NCI-H748 treated with DMSO at 0.1 percent for 48 hours (cell line): Measurements from ENCODE around the gene FGFR4.
"Not testable (repeated sequence)": the region's sequence is repeated elsewhere in the genome, so short reads cannot be mapped to it uniquely, and the experiment has no call there.

Experiments
- DNase-seq: peaks from one replicate; lab custom pipeline; 2025; lab: John Stamatoyannopoulos, UW

Gene FGFR4

DNA sequence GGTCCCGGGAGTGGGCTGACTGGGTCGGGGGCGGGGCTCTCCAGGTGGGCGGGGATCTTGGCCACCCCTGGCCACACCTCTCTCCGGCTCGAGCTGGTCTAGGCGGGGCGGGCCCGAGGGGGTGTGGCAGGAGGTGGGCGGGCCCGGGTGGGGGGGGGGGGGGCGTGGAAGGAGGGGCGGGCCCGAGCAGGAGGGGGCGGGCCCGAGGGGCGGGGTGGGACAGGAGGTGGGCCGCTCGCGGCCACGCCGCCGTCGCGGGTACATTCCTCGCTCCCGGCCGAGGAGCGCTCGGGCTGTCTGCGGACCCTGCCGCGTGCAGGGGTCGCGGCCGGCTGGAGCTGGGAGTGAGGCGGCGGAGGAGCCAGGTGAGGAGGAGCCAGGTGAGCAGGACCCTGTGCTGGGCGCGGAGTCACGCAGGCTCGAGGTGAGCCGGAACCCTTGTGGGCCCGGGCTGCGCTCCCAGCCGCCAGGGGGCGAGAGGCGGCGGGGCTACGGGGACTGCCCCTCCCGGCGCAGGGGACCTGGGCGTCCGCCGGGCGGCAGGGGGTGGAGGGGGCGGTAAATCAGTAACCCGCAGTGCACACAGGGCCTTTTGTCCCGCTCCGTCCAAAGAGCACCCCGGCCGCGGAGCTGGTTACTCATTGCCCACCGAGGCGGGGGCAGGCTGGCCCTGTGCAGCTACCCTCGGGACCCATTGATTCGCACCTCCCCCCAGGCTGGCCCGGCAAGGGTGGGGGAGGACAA, at the start of gene FGFR4:
FGFR4 (plus strand) TSS at position 262 of the 744 bp plus-strand sequence. CDS start 2,688 bp downstream, outside the sequence.
- peak; percentile 61 for DNase-seq

DNA sequence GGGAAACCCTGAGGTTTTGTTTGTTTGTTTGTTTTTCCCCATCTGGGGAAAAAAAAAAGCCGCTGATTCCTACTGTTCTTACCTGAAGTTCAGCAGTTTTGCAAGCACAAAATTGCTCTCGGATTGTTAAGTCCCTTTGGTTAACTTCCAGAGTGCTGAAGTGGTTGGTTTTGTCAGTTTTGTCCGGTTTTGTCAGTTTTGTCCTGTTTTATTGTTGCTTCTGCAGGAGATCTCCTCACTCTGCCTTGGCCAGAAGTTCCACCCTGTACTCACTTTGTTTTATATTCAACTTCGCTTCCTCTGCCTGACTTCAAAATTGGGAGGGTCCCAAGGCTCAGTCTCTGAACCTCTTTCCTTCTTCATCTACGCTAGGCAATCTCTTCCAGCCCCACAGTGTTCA, 49.8 kb upstream of the FGFR4 start:
- DNase-seq: no peak

- no peak for DNase-seq
Observed at GRCh38 chr5:177040814-177041420, 45.8 kb upstream of the FGFR4 start.

GRCh38 chr5:177041936-177042335, 44.8 kb upstream of the FGFR4 start:
- DNase-seq: no peak

DNA sequence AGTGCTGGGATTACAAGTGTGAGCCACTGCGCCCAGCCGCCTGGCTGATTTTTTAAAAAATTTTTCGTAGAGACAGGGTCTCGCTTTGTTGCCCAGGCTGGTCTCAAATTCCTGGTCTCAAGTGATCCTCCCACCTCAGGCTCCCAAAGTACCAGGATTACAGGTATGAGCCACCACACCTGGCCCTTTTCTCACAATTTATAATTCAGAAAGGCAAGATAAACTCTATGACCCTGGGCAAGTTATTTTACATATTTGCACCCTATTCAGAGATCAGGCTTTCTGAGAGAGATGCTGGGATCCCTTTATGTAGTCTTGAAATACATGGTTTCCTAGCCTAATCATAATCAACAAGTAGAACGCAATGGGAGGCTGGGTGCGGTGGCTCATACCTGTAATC, 43.6 kb upstream of the FGFR4 start:
- DNase-seq: no peak

DNA sequence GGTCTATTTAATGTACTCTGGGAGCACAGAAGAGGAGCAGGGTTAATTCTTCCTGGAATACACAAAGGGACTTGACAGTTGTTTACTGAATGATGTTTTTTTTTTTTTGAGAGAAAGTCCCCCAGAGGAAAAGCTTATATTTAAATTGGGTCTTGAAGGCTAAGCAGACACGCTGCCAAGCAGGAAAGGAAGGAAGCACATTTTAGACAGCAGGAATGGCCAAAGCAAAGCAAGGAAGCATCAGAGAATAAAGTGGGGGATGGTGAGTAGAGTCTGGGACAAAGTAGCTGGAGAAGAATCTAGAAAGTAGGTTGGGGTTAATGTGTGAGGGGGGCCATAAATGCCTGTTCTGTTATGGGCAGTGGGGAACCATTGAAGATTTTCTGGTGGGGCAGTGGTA, 42.8 kb upstream of the FGFR4 start:
- no peak for DNase-seq

DNA sequence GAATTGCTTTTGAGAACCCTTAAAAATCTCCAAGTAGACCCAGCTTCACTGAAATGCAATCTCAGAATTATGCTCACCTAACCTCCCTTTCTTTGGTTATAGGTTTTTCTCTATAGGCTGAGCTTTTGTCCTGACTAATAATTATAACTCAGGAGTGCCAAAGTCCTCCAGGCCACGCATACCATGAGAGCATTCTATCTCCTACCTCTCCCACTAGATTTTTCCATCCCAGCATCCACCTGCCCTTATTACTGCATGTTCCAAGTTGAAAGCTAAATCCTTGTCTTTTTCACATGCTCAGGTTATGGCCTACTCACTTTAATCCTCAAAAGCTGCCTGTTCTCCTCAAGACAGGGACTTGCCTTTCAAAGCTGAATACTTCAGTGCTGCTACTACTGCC, 42.1 kb upstream of the FGFR4 start:
- no peak for DNase-seq

- DNase-seq: no peak
Observed at GRCh38 chr5:177045631-177046030, 41.1 kb upstream of the FGFR4 start.

DNA sequence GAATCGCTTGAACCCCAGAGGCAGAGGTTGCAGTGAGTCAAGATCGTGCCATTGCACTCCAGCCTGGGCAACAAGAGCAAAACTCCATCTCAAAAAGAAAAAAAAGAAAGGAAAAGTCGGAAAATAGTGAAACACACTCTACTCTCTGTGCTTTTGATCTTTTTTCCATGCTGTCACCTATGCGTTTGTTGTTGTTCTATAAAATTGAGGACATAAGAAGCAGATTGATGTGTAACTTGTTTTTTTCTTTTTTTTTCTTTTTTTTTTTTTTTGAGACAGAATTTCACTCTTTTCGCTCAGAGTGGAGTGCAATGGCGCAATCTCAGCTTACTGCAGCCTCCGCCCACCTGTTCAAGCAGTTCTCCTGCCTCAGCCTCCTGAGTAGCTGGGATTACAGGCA, 38.2 kb upstream of the FGFR4 start:
- DNase-seq: not testable (repeated sequence)

GRCh38 chr5:177049285-177049684, 37.4 kb upstream of the FGFR4 start:
- no peak for DNase-seq

GRCh38 chr5:177064500-177065277, 22.0 kb upstream of the FGFR4 start:
- no peak for DNase-seq

- DNase-seq: no peak
Observed at GRCh38 chr5:177065491-177065890, 21.2 kb upstream of the FGFR4 start.

- no peak for DNase-seq
Observed at GRCh38 chr5:177066224-177066623, 20.5 kb upstream of the FGFR4 start.

GRCh38 chr5:177067503-177067902, 19.2 kb upstream of the FGFR4 start:
- no peak for DNase-seq

- DNase-seq: no peak
Observed at GRCh38 chr5:177070536-177071191, 16.1 kb upstream of the FGFR4 start.

- peak; percentile 81 for DNase-seq
Observed at GRCh38 chr5:177071666-177072385, 14.9 kb upstream of the FGFR4 start.

DNA sequence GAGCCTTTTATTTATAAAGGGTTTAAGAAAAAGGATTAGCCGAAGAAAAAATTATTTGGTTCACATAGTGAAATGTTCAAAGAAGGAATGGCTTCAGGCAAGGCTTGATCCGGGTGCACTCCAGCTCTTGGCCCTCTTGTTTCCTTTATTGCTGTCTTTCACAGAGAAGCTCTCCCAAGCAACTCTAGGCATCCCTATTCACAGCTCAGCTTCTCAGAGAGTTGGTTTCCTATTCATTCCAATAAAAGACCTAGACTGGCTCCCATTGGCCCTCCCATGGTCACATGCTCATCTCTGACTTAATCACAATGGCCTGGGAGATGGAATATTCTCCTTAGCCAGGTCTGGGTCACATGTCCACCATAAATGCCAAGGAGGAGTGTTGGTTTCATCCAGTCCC, 9.4 kb upstream of the FGFR4 start:
- no peak for DNase-seq

- DNase-seq: no peak
Observed at GRCh38 chr5:177079606-177080005, 7.1 kb upstream of the FGFR4 start.

- DNase-seq: no peak
Observed at GRCh38 chr5:177080265-177080664, 6.5 kb upstream of the FGFR4 start.

GRCh38 chr5:177081859-177082258, 4.9 kb upstream of the FGFR4 start:
- DNase-seq: no peak

DNA sequence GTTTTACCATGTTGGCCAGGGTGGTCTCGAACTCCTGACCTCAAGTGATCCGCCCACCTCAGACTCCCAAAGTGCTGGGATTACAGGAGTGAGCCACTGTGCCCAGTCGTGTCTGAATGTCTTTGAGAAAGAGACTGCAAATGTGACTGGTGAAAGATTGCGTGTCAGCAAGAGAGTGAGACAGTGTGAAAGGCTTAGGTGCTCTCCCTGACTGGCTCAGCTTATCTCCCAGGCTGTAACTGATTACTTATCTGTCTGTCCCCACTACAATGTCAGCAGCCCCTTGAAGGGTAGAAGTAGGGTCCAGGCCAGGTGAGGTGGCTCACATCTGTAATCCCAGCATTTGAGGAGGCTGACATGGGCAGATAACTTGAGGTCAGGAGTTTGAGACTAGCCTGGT, 3.4 kb upstream of the FGFR4 start:
- DNase-seq: no peak

GRCh38 chr5:177084175-177084574, 2.5 kb upstream of the FGFR4 start:
- DNase-seq: no peak
